ENCODE results near the gene PAX2.

PAX2 gene

DNA sequence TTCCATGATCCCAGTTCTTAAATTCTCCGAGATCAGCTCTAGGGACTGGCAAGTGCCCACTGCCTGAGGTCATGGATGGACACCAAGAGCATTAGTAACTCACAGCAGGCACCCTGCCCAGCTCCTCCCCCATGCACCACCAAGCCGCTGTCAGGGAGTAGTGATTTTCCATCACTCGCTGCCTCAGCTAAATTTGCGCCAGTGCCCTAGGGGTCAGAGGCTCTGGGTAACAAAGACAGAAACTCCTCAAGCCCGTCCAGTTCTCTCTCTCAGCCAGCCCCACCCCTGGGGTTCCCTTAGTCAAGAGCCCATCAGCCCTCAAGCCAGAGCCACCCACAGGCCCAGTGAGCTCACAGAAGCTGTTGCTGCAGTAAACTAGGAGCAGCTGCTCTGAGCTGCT, 30.0 kb downstream of the PAX2 start:
- peaks cover 42% of the 10 kb centered on the region for H3K36me3 Mint-ChIP-seq (ENCODE audit: low read depth)
- H3K4me3 Mint-ChIP-seq, result no peak overlapping the region
- peaks cover 6% of the 10 kb centered on the region for H3K4me1 Mint-ChIP-seq
- H3K27ac Mint-ChIP-seq, result peak overlapping the region in 1 of 3 experiments; percentile 67
- peaks cover 7% of the 10 kb centered on the region for H3K27me3 Mint-ChIP-seq (ENCODE audit: low read depth)
- peaks cover 6% of the 10 kb centered on the region for H3K9me3 Mint-ChIP-seq
- TF ChIP-seq, protein P1, sequence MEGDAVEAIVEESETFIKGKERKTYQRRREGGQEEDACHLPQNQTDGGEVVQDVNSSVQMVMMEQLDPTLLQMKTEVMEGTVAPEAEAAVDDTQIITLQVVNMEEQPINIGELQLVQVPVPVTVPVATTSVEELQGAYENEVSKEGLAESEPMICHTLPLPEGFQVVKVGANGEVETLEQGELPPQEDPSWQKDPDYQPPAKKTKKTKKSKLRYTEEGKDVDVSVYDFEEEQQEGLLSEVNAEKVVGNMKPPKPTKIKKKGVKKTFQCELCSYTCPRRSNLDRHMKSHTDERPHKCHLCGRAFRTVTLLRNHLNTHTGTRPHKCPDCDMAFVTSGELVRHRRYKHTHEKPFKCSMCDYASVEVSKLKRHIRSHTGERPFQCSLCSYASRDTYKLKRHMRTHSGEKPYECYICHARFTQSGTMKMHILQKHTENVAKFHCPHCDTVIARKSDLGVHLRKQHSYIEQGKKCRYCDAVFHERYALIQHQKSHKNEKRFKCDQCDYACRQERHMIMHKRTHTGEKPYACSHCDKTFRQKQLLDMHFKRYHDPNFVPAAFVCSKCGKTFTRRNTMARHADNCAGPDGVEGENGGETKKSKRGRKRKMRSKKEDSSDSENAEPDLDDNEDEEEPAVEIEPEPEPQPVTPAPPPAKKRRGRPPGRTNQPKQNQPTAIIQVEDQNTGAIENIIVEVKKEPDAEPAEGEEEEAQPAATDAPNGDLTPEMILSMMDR (IDR thresholded peaks at IDR 0.05; ENCODE audit: unreplicated experiment in 3 of 3), result no peak

DNA sequence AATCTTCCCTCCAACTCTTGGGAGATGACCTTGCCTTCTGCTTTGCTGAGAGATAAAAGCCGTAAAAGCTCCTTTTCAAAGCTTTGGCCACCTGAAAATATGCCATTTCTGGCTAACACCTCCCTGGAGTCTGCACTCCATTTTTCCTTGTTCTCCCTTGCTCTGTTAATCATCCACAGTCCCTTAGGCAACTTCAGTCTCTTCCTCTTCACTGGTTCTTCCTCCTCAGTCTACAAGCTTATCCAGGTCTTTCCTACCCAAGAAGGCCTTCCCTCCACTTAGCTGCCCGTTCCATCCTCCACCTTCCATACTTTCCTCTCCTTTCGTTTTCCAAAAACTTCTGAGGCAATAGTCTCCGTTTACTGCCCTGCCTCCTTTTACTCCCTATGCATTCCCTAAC, 30.5 kb downstream of the PAX2 start:
- H3K36me3 Mint-ChIP-seq (ENCODE audit: low read depth), result peaks cover 44% of the 10 kb centered on the region
- H3K27ac Mint-ChIP-seq, result peak overlapping the region in 1 of 3 experiments; percentile 67
- TF ChIP-seq, protein P1 (IDR thresholded peaks at IDR 0.05; ENCODE audit: unreplicated experiment in 3 of 3), result no peak
- peaks cover 6% of the 10 kb centered on the region for H3K4me1 Mint-ChIP-seq
- H3K4me3 Mint-ChIP-seq, result no peak overlapping the region
- H3K9me3 Mint-ChIP-seq, result peaks cover 6% of the 10 kb centered on the region
- peaks cover 7% of the 10 kb centered on the region for H3K27me3 Mint-ChIP-seq (ENCODE audit: low read depth)

DNA sequence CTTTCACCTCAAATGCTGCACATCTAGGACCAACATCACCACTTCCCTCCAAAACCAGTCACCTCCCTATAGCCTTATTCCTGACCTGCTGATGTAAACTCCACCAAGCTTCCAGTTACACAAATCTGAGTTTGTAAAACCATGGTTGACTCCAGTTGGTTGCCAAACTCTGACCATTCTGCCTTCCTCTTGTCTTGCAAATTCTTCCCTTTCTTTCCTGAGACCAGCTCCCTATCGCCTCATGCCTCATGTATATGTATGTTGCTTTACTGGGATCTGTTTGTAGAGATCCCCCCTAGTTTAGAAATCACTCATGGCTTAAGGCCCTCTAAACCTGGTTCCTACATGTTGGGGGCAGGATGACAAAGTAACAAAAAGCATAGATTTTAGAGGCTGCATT, 31.3 kb downstream of the PAX2 start:
- Mint-ChIP-seq H3K4me3 (no peak overlapping the region), H3K27ac (peak overlapping the region in 1 of 3 experiments; percentile 26), H3K9me3 (peaks cover 6% of the 10 kb centered on the region), H3K36me3 (ENCODE audit: low read depth) (peaks cover 41% of the 10 kb centered on the region), H3K27me3 (ENCODE audit: low read depth) (peaks cover 7% of the 10 kb centered on the region), H3K4me1 (peaks cover 6% of the 10 kb centered on the region)
- TF ChIP-seq, protein P1 (IDR thresholded peaks at IDR 0.05; ENCODE audit: unreplicated experiment in 3 of 3), result no peak

DNA sequence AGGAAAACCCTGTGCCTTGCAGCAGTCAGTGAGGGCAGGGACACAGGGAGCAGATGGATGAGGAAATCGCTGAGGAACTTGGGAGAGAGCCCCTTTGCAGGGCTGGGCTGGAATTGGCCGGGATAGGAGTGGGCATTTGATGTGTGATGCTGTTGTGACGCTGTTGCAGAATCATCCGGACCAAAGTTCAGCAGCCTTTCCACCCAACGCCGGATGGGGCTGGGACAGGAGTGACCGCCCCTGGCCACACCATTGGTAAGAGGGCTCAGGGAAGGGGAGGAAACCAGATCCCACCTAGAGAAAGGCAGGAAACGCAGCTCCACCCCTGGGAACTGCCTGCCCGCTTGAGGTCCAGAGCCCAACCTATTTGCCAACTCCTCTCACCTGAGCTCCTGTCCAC, 33.9 kb downstream of the PAX2 start:
- Mint-ChIP-seq H3K4me3 (no peak overlapping the region), H3K36me3 (ENCODE audit: low read depth) (peaks cover 47% of the 10 kb centered on the region), H3K4me1 (peaks cover 6% of the 10 kb centered on the region), H3K9me3 (peaks cover 6% of the 10 kb centered on the region), H3K27ac (peak overlapping the region in 1 of 3 experiments; percentile 33), H3K27me3 (ENCODE audit: low read depth) (peaks cover 12% of the 10 kb centered on the region)
- TF ChIP-seq, protein P1 (IDR thresholded peaks at IDR 0.05; ENCODE audit: unreplicated experiment in 3 of 3), result no peak

DNA sequence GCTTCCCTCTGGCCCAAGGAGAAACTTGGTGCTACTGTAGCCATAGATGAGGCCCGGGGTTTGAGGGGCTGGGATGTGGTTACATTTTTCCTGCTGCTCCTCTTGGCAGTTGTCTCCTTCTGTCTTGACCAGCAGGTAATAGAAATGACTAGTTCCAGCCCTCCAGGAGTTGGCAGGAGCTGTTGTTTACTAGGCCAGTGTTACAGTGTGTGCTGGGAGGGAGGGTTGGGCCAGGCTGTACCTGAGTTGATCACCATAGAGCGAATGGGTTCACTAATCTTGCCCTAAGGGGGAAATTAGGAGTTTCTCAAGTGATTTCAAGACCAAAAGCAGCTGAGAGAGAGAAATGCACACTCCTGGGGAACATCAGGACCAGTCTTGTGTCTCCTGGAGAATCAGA, 34.9 kb downstream of the PAX2 start:
- Mint-ChIP-seq H3K27ac (no peak overlapping the region), H3K4me1 (peaks cover 6% of the 10 kb centered on the region), H3K9me3 (peaks cover 6% of the 10 kb centered on the region), H3K27me3 (ENCODE audit: low read depth) (peaks cover 12% of the 10 kb centered on the region), H3K4me3 (no peak overlapping the region), H3K36me3 (ENCODE audit: low read depth) (peaks cover 42% of the 10 kb centered on the region)
- TF ChIP-seq, protein P1 (IDR thresholded peaks at IDR 0.05; ENCODE audit: unreplicated experiment in 3 of 3), result no peak

DNA sequence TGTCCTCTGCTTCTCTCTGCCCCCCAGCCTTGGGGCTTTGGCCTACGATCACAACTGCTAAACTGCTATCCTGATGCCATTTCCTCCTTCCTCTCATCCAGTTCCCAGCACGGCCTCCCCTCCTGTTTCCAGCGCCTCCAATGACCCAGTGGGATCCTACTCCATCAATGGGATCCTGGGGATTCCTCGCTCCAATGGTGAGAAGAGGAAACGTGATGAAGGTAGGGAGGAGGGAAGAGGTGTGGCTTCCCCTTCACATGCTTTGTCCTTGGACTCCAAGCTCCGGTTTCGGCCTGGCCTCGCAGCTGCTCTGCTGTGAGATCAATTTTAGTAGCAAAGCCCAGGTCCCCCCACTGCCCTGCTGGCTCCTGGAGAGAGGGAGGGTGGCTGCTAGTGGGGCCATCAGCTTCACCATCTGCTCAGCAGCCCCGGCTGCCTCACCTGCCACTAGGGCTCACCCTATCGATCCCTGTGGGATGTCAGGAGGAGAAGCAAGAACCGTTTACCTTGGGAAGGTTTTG, 35.8 kb downstream of the PAX2 start:
- H3K4me1 Mint-ChIP-seq, result no peaks in the 10 kb centered on the region
- H3K36me3 Mint-ChIP-seq (ENCODE audit: low read depth), result peaks cover 40% of the 10 kb centered on the region
- no peak overlapping the region for H3K27ac Mint-ChIP-seq
- H3K27me3 Mint-ChIP-seq (ENCODE audit: low read depth), result peaks cover 9% of the 10 kb centered on the region
- no peak overlapping the region for H3K4me3 Mint-ChIP-seq
- H3K9me3 Mint-ChIP-seq, result peaks cover 6% of the 10 kb centered on the region
- TF ChIP-seq, protein P1 (IDR thresholded peaks at IDR 0.05; ENCODE audit: unreplicated experiment in 3 of 3), result no peak

Measured in nephron (organoid).